Skeletal muscle tissue (tissue), 4 donors: ENCODE results near the gene ELMO1. TPM values are rescaled to one million over a fixed set of nuclear protein-coding genes. Genes with fewer than 3 reads are reported as not detected.

Experiments used
- H3K27ac ChIP-seq: one replicate; pipeline ENCODE4 v1.7.0; 2013; ENCODE audit warnings: mild to moderate bottlenecking, low read depth, low read length, inconsistent platforms
- H3K27me3 ChIP-seq, 3 donors: one replicate each; pipeline ENCODE4 v1.7.0; 2013; ENCODE audit warnings: low read length in 3 of 3; ENCODE audit not compliant: control insufficient read depth in 3 of 3, insufficient read depth in 3 of 3
- H3K36me3 ChIP-seq, 3 donors: one replicate each; pipeline ENCODE4 v1.7.0; 2013; ENCODE audit warnings: low read length in 3 of 3; ENCODE audit not compliant: control insufficient read depth in 3 of 3, insufficient read depth in 3 of 3
- H3K4me1 ChIP-seq, 3 donors: one replicate each; pipeline ENCODE4 v1.7.0; 2013; ENCODE audit warnings: low read length in 3 of 3, mild to moderate bottlenecking in 3 of 3; ENCODE audit not compliant: control insufficient read depth in 3 of 3, insufficient read depth in 3 of 3
- H3K4me3 ChIP-seq, 3 donors: one replicate each; pipeline ENCODE4 v1.7.0; 2013; ENCODE audit warnings: low read length in 3 of 3
- H3K9ac ChIP-seq, 3 donors: one replicate each; pipeline ENCODE4 v1.7.0; 2013; ENCODE audit warnings: low read length in 3 of 3, mild to moderate bottlenecking in 3 of 3, moderate library complexity in 2 of 3, low read depth in 1 of 3
- H3K9me3 ChIP-seq, 3 donors: one replicate each; pipeline ENCODE4 v1.7.0; 2013; ENCODE audit warnings: low read length in 3 of 3; ENCODE audit not compliant: control insufficient read depth in 3 of 3
- total RNA-seq: library from RNA; depleted of rRNA; stranded (reverse); fragments of >200 nt; gene quantifications from one replicate; pipeline ENCODE4 v1.2.3, GENCODE V29; 2014
- donor health status: Osteomylitis.

Gene ELMO1
- total RNA-seq, 1 donor from 2014 or later: 52.7 TPM

DNA sequence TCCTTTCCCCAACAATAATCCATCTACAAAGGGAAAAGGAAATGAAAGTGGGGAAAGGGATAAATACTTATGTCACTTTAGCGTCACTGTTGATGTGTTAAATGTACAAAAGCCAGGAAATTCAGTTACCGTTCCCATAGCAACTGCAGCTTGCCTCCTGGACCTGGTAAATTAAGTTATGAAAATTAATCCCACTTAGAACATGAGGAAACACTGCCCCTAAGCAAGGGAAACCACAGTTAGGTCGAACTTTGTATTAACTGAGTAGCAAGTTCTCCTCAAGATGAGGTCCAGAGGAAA, 386.2 kb downstream of the ELMO1 start:
- Histone ChIP-seq H3K27ac (no peak overlapping the region), H3K4me3 (no peak overlapping the region), H3K36me3 (no peaks in the 10 kb centered on the region), H3K9ac (no peak overlapping the region), H3K9me3 (no peaks in the 10 kb centered on the region), H3K27me3 (no peaks in the 10 kb centered on the region), H3K4me1 (no peaks in the 10 kb centered on the region)

DNA sequence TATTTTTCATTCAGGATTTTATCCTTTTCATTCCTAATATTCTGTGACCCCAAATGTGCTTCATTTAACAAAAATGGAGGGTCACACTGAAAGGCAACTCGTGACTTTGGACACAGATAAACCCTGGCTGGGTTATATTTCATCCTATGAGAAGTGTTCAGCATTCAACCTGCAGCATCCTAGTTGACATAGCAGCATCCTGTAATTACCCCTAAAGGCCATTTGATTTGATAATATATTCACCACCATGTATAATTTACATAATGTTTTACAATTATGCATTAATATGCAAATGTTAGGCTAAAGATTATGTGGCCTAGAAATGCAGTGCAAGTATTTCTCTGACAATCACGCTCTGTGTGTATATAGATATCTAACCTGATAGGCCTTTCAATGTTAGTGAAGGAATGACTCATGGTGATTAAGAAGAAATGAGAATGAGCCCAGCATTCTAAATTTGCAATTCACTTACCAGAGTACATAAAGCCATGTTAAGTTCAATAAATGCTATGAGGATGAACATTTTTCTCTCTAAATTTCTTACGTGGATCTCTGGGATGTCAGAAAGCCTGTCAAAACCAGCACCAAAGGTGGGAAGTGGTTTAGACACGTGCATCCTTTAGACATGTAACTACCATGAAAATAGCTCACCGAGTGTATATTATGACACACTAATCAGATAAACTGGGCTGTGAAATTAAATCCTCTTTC, 386.7 kb downstream of the ELMO1 start:
- Histone ChIP-seq H3K4me3 (no peak overlapping the region), H3K27ac (no peak overlapping the region), H3K36me3 (no peaks in the 10 kb centered on the region), H3K9ac (no peak overlapping the region), H3K9me3 (no peaks in the 10 kb centered on the region), H3K4me1 (no peaks in the 10 kb centered on the region), H3K27me3 (no peaks in the 10 kb centered on the region)

DNA sequence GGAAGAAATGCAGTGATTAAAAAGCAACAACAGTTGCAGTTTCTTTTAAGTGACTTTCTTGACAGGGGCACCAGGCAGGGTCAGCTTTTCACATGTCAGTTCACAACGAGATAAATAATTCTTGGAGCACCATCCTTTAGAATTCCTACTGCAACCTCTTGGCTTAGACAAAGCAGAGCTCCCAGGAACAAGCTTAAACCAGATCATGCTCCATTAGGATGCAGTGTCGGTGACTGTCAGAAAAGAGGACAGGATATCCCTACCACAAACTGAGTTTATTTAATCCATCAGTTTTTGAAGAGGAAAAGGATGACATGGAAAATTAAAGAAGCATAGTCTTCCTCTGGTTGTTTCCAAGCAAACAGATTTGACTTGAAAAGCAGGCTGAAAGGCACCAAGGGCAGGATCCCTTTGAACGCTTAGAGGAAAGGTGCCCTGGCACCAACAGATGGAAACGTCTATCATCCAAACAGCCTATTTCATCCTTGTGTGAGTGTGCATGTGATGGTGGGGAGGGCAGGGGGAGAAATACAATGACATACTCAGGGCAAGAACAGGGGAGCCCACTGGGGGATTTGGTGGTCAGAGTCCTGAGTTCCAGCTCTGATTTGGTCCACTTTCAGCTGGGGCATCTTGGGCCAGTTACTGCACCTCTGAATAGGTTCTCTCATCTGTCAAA, 392.3 kb downstream of the ELMO1 start:
- Histone ChIP-seq H3K4me3 (no peak overlapping the region), H3K36me3 (no peaks in the 10 kb centered on the region), H3K9ac (no peak overlapping the region)

GRCh38 chr7:37054624-37055241, 393.9 kb downstream of the ELMO1 start:
- no peak overlapping the region for H3K27ac ChIP-seq
- no peaks in the 10 kb centered on the region for H3K36me3 ChIP-seq
- H3K4me1 ChIP-seq: no peaks in the 10 kb centered on the region
- no peak overlapping the region for H3K4me3 ChIP-seq
- no peaks in the 10 kb centered on the region for H3K27me3 ChIP-seq
- H3K9me3 ChIP-seq: no peaks in the 10 kb centered on the region
- no peak overlapping the region for H3K9ac ChIP-seq

More for the DNA sequence above, 392.3 kb downstream of the ELMO1 start:
- H3K4me1 ChIP-seq: no peaks in the 10 kb centered on the region
- no peak overlapping the region for H3K27ac ChIP-seq
- H3K27me3 ChIP-seq: no peaks in the 10 kb centered on the region
- no peaks in the 10 kb centered on the region for H3K9me3 ChIP-seq

- H3K36me3 ChIP-seq: no peaks in the 10 kb centered on the region
- no peaks in the 10 kb centered on the region for H3K27me3 ChIP-seq
- H3K4me3 ChIP-seq: no peak overlapping the region
- no peak overlapping the region for H3K9ac ChIP-seq
- H3K4me1 ChIP-seq: no peaks in the 10 kb centered on the region
- H3K9me3 ChIP-seq: no peaks in the 10 kb centered on the region
- H3K27ac ChIP-seq: no peak overlapping the region
Measured at GRCh38 chr7:37052705-37053104, 396.0 kb downstream of the ELMO1 start.

DNA sequence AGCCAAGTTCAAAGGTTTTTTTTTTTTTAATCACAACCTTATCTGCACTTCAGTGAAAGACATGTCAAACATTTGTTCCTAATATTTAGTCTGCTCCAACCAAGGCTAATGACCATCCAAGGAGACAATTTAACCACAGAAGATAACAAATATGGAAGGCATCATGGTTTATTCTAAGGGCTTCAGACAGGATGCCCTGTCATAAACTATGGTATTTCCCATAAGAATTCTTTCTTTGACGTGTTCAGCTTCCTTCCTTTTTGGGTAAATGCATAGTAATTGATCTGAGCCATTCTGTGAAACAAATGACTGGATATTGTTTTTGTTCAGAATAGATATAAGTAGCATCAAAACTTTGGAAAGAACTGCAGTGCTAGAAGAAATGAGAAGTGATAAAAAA, 397.9 kb downstream of the ELMO1 start:
- H3K4me1 ChIP-seq: no peaks in the 10 kb centered on the region
- H3K36me3 ChIP-seq: no peaks in the 10 kb centered on the region
- H3K9ac ChIP-seq: no peak overlapping the region
- H3K4me3 ChIP-seq: no peak overlapping the region
- no peaks in the 10 kb centered on the region for H3K9me3 ChIP-seq
- H3K27me3 ChIP-seq: no peaks in the 10 kb centered on the region
- no peak overlapping the region for H3K27ac ChIP-seq

DNA sequence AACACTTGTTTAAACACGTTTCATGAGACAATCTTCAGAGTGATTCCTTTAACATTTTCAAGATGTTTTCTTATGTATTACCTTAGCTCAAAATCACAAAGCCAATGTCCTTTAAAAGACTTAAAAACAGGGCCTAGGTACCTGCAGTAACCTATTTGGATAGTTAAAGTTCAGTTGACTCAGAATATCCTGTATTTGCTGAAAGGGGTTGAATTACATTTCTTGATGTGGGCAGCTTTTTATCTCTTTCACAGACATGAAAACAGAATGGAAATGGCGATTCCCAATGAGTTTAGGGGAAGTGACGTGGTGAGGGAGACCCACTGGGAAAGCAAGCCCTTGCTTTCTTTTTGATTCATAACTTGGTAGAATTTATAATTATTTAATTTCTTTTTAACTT, 400.0 kb downstream of the ELMO1 start:
- Histone ChIP-seq H3K4me3 (no peak overlapping the region), H3K27ac (no peak overlapping the region), H3K27me3 (no peaks in the 10 kb centered on the region), H3K36me3 (no peaks in the 10 kb centered on the region), H3K4me1 (no peaks in the 10 kb centered on the region), H3K9me3 (no peaks in the 10 kb centered on the region), H3K9ac (no peak overlapping the region)

- Histone ChIP-seq H3K27me3 (no peaks in the 10 kb centered on the region), H3K9me3 (no peaks in the 10 kb centered on the region), H3K4me1 (no peaks in the 10 kb centered on the region), H3K9ac (no peak overlapping the region), H3K27ac (no peak overlapping the region), H3K36me3 (no peaks in the 10 kb centered on the region), H3K4me3 (no peak overlapping the region)
Measured at GRCh38 chr7:37047260-37047659, 401.4 kb downstream of the ELMO1 start.

DNA sequence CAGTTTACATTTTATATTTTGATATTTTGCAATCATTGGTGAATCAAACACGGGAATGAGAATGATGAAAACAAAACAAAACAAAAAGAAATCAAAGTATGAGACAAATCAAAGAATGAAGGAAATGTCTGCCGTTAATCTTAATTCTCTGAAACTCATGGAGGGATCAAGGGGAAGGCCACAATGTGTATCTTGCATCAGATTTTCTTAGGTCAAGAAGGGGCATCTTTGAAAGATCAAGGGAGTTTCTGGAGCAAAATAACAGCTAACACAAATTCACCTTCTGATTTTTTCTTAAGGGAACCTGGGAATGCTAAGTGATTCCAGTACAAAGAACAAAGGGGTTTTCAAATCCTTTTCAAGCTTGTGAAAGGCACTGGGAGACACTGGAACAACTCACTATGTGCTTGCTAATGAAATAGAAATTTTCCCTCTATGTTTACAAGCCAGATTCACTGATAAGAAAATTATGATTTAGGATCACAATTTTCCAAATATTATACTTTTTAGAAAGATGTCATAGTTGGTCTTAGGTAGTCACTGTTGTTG, 402.1 kb downstream of the ELMO1 start:
- H3K4me3 ChIP-seq: no peak overlapping the region
- H3K36me3 ChIP-seq: no peaks in the 10 kb centered on the region
- no peak overlapping the region for H3K27ac ChIP-seq
- no peak overlapping the region for H3K9ac ChIP-seq
- H3K9me3 ChIP-seq: no peaks in the 10 kb centered on the region
- H3K27me3 ChIP-seq: no peaks in the 10 kb centered on the region
- H3K4me1 ChIP-seq: no peaks in the 10 kb centered on the region

DNA sequence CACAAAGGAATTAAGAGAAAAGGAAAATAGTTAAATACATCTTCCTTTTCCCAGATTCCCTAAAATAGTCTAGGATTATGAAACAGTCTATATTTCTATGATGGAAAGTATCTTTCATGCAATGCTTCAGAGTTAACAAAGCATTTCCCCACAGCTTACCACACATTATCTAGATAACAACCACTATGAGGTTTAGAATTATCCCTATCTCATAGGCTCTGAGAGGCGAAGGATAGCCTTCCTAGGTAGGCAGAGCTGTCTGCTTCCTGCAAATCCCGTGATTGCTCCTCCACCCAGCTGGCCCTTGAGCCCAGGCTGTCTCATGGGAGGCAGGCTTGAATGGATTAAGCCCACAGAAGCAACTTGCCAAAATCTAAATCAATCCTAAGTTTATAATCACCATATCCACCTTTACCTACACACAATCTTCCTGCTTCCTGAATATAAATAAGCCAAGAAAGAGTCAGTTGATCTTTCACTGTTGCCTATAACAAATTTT, 402.9 kb downstream of the ELMO1 start:
- no peak overlapping the region for H3K9ac ChIP-seq
- no peak overlapping the region for H3K27ac ChIP-seq
- no peaks in the 10 kb centered on the region for H3K9me3 ChIP-seq
- no peaks in the 10 kb centered on the region for H3K4me1 ChIP-seq
- no peak overlapping the region for H3K4me3 ChIP-seq
- no peaks in the 10 kb centered on the region for H3K36me3 ChIP-seq
- no peaks in the 10 kb centered on the region for H3K27me3 ChIP-seq
